ENCODE data around the gene SLC37A2. TPM values are rescaled to one million over a fixed set of nuclear protein-coding genes. Genes with fewer than 3 reads are reported as not detected.

Gene SLC37A2
- polyA plus RNA-seq, 1 of the 3 experiments (the other 2 are of a cell fraction), result 0.44 TPM

GRCh38 chr11:125139778-125140177, 76.7 kb downstream of the SLC37A2 start:
- peaks cover 0 to 13% of the 10 kb centered on the region in 2 experiments; a peak in 1 of 4 replicates for H3K4me1 ChIP-seq (ENCODE audit: control insufficient read depth in 1 of 2, insufficient read depth in 2 of 2, low read depth in 1 of 2, low read length in 1 of 2)
- no peak overlapping the region for H2AFZ ChIP-seq (ENCODE audit: low read depth)
- DNase-seq, result no peak
- no peak for TF ChIP-seq FOXM1 (IDR thresholded peaks at IDR 0.05; ENCODE audit: low read depth)
- no peak for TF ChIP-seq CHD2 (IDR thresholded peaks at IDR 0.05; ENCODE audit: low read length, partially characterized antibody)
- no peak for TF ChIP-seq YY1 (IDR thresholded peaks at IDR 0.05; ENCODE audit: low read depth)
- no peak for TF ChIP-seq SIN3A (IDR thresholded peaks at IDR 0.05; ENCODE audit: borderline replicate concordance, low read depth, low read length)
- TF ChIP-seq RCOR1 (IDR thresholded peaks at IDR 0.05; ENCODE audit: low read length), result no peak
- no peak for TF ChIP-seq POLR2AphosphoS5 (IDR thresholded peaks at IDR 0.05; ENCODE audit: low read depth, low read length)
- TF ChIP-seq RAD21 (IDR thresholded peaks at IDR 0.05; ENCODE audit: low read length), result no peak
- no peak for TF ChIP-seq EP300 (IDR thresholded peaks at IDR 0.05; ENCODE audit: borderline replicate concordance in 1 of 2, low read depth in 1 of 2, low read length in 1 of 2)
- no peak for TF ChIP-seq EZH2phosphoT487 (IDR thresholded peaks at IDR 0.05; ENCODE audit: borderline replicate concordance, low read depth)
- TF ChIP-seq USF2 (IDR thresholded peaks at IDR 0.05; ENCODE audit: borderline replicate concordance, low read depth, low read length), result no peak
- TF ChIP-seq MXI1 (IDR thresholded peaks at IDR 0.05; ENCODE audit: low read depth, low read length), result no peak
- no peak for TF ChIP-seq GATA2 (CRISPR knock-in tag; IDR thresholded peaks at IDR 0.05)
- TF ChIP-seq RXRA (IDR thresholded peaks at IDR 0.05; ENCODE audit: borderline replicate concordance, low read depth), result no peak
- no peak for TF ChIP-seq PBX3 (IDR thresholded peaks at IDR 0.05)
- no peak for TF ChIP-seq RFX5 (IDR thresholded peaks at IDR 0.05; ENCODE audit: low read length)
- no peak for TF ChIP-seq TEAD4 (IDR thresholded peaks at IDR 0.05; ENCODE audit: borderline replicate concordance, insufficient read depth)
- no peak for TF ChIP-seq FOSL2 (IDR thresholded peaks at IDR 0.05; ENCODE audit: borderline replicate concordance, low read depth)
- TF ChIP-seq TAF1 (IDR thresholded peaks at IDR 0.05; ENCODE audit: borderline replicate concordance, low read depth, low read length), result no peak
- TF ChIP-seq CTCF (IDR thresholded peaks at IDR 0.05), result no peak
- ChIA-PET POLR2A (no interaction called here), CTCF (interaction anchor here (1.1 to 5.2 kb wide), 9 partner anchors 19 to 289 kb away, joined by 5 to 147 read pairs (median 13); partner anchors contain the start of gene TMEM218)
- no peaks in the 10 kb centered on the region for H3F3A ChIP-seq (replicated peaks; ENCODE audit: insufficient read depth)
- 74% methylated on average over 3 of the region's 3 CpGs for WGBS (ENCODE audit: low lambda C conversion rate)
- H3K27ac ChIP-seq (ENCODE audit: low read depth in 2 of 2, low read length in 1 of 2), result no peak overlapping the region
- H3K9me3 ChIP-seq, result no peaks in the 10 kb centered on the region
- H3K9ac ChIP-seq, result no peak overlapping the region
- no peaks in the 10 kb centered on the region; the same call in 1 of the 2 replicates for H3K27me3 ChIP-seq (ENCODE audit: insufficient read depth)
- H4K20me1 ChIP-seq (ENCODE audit: insufficient read depth), result no peaks in the 10 kb centered on the region
- H3K36me3 ChIP-seq (replicated peaks in 1 of 2; ENCODE audit: control insufficient read depth in 1 of 2, insufficient read depth in 2 of 2, low read length in 1 of 2), result no peaks in the 10 kb centered on the region
- no peak overlapping the region for H3K4me3 ChIP-seq (ENCODE audit: low read depth in 2 of 2, low read length in 1 of 2)
- no peaks in the 10 kb centered on the region for H3K9me2 ChIP-seq
- H3K79me2 ChIP-seq (ENCODE audit: insufficient read depth), result no peaks in the 10 kb centered on the region
- no peak overlapping the region for H3K4me2 ChIP-seq

Other genes with a start within 250 kb of the SLC37A2 start
- 59.8 and 61.2 TPM in 2 replicates for gene ROBO3, start 197.9 kb upstream of the SLC37A2 start, polyA plus RNA-seq (2012; rRNA removed)
- 0.31 and 0.95 TPM in 2 replicates for gene ROBO4, start 165.4 kb upstream of the SLC37A2 start, polyA plus RNA-seq (2012; rRNA removed)
- not detected in 2 replicates for gene HEPN1, start 144.1 kb upstream of the SLC37A2 start, polyA plus RNA-seq (2012; rRNA removed)
- gene HEPACAM, start 127.3 kb upstream of the SLC37A2 start, polyA plus RNA-seq (2012; rRNA removed), result not detected in 2 replicates
- gene CCDC15, start 109.1 kb upstream of the SLC37A2 start, polyA plus RNA-seq (2012; rRNA removed), result 0.69 and 0.91 TPM in 2 replicates
- gene TMEM218, start 48.3 kb downstream of the SLC37A2 start, polyA plus RNA-seq (2012; rRNA removed), result 34.8 and 36.2 TPM in 2 replicates
- gene PKNOX2, start 101.4 kb downstream of the SLC37A2 start, polyA plus RNA-seq (2012; rRNA removed), result 0.02 TPM in 1 of 2 replicates, not detected in the other

Data from SK-N-SH (cell line).